NB4 (cell line): ENCODE results near the gene TMC7.

Experiments used
- DNase-seq: peaks from one replicate; pipeline ENCODE4 v3.0.0; 2010; ENCODE audit warnings: low read depth
- H3K4me3 ChIP-seq: one replicate; pipeline ENCODE4 v1.5.1; 2011; ENCODE audit warnings: mild to moderate bottlenecking, low read depth, low read length, moderate library complexity
- MYC ChIP-seq: IDR thresholded peaks from 2 replicates; pipeline ENCODE4 v1.6.1; 2011; ENCODE audit warnings: low read depth, low read length
- POLR2A ChIP-seq: IDR thresholded peaks from 2 replicates; pipeline ENCODE4 v1.6.1; 2011; ENCODE audit warnings: mild to moderate bottlenecking; ENCODE audit not compliant: insufficient read length; ENCODE audit errors: extremely low read depth
- TF ChIP-seq, protein P1 (sequence below): IDR thresholded peaks from 2 replicates; pipeline ENCODE4 v1.6.1; 2011; ENCODE audit warnings: low read depth, low read length
- TF ChIP-seq, protein P2 (sequence below): IDR thresholded peaks from one replicate; pipeline ENCODE4 v1.5.1; 2012; ENCODE audit warnings: low read depth, low read length

Gene TMC7

DNA sequence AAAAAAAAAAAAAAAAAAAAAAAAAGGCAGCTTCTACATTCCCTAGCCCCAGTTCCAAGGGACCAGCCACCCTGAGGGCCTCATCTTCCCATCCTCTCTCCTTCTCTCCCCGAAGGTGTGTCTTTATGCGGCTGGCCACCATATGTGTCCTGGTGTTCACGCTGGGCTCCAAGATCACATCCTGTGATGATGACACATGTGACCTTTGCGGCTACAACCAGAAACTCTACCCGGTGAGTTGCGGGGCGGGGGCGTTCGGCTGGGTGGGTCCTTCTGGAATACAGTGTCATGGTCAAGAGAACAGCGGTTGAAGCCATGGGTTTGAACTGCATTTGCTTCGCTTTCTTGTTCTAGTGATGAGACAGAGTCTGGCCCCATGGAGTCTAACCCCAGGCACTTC lies 61.0 kb downstream of the TMC7 start:
- DNase-seq: no peak
- TF ChIP-seq, protein P1, sequence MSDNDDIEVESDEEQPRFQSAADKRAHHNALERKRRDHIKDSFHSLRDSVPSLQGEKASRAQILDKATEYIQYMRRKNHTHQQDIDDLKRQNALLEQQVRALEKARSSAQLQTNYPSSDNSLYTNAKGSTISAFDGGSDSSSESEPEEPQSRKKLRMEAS: no peak
- TF ChIP-seq, protein P2, sequence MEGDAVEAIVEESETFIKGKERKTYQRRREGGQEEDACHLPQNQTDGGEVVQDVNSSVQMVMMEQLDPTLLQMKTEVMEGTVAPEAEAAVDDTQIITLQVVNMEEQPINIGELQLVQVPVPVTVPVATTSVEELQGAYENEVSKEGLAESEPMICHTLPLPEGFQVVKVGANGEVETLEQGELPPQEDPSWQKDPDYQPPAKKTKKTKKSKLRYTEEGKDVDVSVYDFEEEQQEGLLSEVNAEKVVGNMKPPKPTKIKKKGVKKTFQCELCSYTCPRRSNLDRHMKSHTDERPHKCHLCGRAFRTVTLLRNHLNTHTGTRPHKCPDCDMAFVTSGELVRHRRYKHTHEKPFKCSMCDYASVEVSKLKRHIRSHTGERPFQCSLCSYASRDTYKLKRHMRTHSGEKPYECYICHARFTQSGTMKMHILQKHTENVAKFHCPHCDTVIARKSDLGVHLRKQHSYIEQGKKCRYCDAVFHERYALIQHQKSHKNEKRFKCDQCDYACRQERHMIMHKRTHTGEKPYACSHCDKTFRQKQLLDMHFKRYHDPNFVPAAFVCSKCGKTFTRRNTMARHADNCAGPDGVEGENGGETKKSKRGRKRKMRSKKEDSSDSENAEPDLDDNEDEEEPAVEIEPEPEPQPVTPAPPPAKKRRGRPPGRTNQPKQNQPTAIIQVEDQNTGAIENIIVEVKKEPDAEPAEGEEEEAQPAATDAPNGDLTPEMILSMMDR: no peak
- TF ChIP-seq MYC: no peak
- no peak for TF ChIP-seq POLR2A
- no peak overlapping the region for H3K4me3 ChIP-seq

DNA sequence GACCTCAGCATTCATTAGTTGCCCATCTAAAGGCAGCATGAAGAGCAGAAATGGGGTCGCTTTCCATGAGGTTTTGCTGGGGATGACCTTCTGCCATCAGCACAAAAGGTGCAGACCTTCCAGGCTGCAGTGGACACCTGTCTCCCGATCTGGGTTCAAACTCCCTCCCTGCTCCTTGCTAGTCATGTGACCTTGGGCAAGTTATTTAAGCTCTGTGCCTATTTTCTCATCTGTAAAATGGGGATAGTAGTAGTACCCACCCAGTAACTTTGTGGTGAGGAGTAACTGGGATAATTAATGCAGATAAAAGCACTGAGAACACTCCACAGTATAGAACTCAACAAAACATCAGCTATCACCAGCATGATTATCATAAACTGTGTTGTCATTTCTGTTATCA lies 62.3 kb downstream of the TMC7 start:
- TF ChIP-seq, protein P1: no peak
- TF ChIP-seq, protein P2: no peak
- TF ChIP-seq POLR2A (no peak), MYC (no peak)
- H3K4me3 ChIP-seq: no peak overlapping the region
- no peak for DNase-seq

DNA sequence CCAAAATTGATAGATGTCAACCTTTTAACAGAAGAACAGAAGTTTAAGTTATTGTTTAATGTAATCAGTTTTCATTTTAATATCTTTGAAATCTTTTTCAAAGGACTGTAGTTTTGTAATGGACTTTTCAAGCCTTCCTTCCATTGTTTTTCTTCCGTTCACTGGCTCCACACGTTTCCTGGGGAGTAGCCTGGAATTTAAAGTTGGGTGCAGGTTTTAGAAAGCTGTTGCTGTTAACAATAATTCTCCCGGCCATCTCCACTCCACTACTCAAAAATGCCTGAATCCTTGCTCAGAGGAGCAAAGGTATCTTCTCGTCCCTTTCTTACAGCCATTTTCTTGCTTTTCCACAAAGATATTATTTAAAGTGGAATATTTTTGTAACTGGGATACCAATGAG lies 79.0 kb downstream of the TMC7 start:
- TF ChIP-seq POLR2A: no peak
- no peak for TF ChIP-seq MYC
- TF ChIP-seq, protein P1: no peak
- TF ChIP-seq, protein P2: no peak
- H3K4me3 ChIP-seq: no peak overlapping the region
- DNase-seq: no peak

DNA sequence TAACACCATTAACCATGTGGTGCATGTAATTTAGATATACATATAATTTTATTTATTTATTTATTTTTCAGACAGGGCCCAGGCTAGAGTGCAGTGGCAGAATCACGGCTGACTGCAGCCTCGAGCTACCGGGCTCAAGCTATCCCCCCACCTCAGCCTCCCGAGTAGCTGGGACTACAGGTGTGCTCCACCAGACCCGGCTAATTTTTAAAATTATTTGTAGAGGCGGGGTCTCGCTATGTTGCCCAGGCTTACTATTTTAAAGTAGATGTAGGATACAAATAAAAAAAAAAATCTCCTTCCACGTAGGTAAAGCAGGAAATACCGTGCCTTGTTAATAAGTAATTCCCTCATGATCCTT lies 83.2 kb downstream of the TMC7 start:
- TF ChIP-seq POLR2A (no peak), MYC (no peak)
- TF ChIP-seq, protein P1: no peak
- TF ChIP-seq, protein P2: no peak
- DNase-seq: no peak
- peak overlapping the region; percentile 36 for H3K4me3 ChIP-seq

DNA sequence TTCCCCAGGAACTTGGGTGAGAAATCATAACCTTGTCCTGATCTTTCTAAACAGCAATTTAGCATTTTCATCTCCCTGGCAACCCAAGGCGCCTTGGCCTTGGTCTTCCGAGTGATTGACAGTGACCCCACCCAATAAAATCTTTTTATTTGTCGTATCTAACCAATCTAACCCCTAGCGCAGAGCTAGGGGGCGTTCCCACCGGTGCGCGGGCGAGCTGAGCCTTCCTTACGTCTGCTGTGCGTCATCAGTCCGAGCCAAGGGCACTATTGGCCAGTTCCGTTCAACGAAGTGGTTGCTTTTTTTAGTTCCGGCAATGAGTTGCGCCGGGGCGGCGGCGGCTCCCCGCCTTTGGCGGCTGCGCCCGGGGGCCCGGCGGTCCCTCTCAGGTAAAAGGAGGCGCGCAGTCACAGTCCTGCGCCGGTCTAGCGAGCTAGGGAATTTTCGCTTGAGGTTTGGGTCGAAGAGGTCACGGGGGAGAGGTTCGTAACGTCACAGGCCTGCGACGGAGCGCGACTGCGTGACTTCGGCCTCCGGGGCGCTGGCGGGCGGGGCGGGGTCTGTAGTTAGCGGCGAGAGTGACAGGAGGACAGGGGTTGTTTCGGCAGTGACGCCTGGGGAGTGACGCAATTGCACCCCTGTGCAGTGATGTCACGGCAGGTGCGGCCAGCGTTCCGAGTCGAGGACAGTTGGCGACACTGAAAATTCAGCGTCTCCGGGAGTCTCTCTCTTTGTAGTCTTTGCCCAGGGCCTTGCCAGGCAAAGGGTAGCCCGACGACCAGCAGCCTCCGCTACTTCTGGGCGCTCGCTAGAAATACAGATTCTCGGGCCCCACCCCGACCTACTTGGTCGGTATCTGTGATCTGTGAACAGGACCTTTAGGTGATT lies 83.9 kb downstream of the TMC7 start, which contains the start of gene COQ7:
Gene COQ7 (plus strand): TSS at position 266 of the 888 bp plus-strand sequence. CDS start 51 bp downstream, at position 317.
- DNase-seq: peak; percentile 99
- TF ChIP-seq, protein P2: no peak
- no peak for TF ChIP-seq POLR2A
- TF ChIP-seq, protein P1: peak; percentile 4; the same call in 1 of the 2 replicates
- TF ChIP-seq MYC: peak; percentile 48; the same call in 1 of the 2 replicates
- peak within 1 kb of the TSS; percentile 92 for H3K4me3 ChIP-seq
